ENCODE measurements around the gene FGF1.

The FGF1 gene

DNA sequence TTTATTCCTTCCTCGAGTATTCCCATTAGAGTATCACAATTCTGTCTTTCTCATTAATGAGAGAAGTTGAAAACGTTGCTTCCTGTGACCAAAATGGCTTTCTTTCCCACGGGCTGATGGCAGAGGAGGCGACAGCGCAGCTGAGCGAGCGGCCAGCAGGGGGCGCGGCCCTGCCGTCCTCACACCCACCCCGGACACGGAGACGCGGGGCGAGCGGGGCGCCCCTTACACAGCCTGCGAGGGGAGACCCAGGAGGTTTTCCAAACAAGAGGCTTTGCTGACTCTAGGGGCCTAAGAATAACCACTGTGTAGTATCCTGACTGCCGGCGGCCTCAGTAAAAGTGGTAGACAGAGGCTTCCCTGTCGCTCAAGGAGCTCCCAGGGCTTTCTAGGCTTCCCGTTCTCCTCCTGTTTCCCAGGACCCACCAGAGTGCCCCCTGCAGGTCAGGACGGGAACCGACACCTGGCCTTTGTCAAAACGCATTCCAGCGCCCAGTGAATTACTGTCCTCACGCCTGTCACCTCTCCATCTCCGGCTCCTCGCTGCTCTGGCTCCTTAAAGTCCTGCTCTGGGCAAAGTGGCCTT, 27.3 kb upstream of the FGF1 start:
- H3K4me3 ChIP-seq (ENCODE audit: low read depth, low read length), result peak overlapping the region; percentile 51
- DNase-seq (ENCODE audit: low read depth), result peak; percentile 74
- TF ChIP-seq, protein P1, sequence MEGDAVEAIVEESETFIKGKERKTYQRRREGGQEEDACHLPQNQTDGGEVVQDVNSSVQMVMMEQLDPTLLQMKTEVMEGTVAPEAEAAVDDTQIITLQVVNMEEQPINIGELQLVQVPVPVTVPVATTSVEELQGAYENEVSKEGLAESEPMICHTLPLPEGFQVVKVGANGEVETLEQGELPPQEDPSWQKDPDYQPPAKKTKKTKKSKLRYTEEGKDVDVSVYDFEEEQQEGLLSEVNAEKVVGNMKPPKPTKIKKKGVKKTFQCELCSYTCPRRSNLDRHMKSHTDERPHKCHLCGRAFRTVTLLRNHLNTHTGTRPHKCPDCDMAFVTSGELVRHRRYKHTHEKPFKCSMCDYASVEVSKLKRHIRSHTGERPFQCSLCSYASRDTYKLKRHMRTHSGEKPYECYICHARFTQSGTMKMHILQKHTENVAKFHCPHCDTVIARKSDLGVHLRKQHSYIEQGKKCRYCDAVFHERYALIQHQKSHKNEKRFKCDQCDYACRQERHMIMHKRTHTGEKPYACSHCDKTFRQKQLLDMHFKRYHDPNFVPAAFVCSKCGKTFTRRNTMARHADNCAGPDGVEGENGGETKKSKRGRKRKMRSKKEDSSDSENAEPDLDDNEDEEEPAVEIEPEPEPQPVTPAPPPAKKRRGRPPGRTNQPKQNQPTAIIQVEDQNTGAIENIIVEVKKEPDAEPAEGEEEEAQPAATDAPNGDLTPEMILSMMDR (IDR thresholded peaks at IDR 0.05; ENCODE audit: control insufficient read depth, extremely low read depth, insufficient read depth), result peak; percentile 97

DNA sequence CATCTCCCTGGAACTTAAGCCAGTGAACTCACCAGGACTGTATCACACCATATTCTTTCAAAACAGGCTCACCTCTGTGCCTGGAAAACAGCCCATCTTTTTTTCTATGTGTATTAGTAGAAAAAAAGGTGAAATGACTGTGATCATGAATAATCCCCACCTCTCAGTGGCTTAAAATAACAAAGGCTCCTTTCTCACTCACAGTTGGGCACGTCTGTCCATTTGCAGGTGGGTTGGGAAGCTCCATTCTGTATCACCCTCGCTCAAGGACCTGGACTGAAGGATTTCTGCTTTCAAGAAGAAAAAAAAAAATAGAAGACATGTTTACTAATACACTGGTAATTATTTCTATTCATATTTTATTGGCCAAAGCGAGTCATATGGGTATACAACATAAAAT, 17.3 kb upstream of the FGF1 start:
- H3K4me3 ChIP-seq (ENCODE audit: low read depth, low read length), result no peak overlapping the region
- TF ChIP-seq, protein P1 (IDR thresholded peaks at IDR 0.05; ENCODE audit: control insufficient read depth, extremely low read depth, insufficient read depth), result no peak
- DNase-seq (ENCODE audit: low read depth), result no peak

DNA sequence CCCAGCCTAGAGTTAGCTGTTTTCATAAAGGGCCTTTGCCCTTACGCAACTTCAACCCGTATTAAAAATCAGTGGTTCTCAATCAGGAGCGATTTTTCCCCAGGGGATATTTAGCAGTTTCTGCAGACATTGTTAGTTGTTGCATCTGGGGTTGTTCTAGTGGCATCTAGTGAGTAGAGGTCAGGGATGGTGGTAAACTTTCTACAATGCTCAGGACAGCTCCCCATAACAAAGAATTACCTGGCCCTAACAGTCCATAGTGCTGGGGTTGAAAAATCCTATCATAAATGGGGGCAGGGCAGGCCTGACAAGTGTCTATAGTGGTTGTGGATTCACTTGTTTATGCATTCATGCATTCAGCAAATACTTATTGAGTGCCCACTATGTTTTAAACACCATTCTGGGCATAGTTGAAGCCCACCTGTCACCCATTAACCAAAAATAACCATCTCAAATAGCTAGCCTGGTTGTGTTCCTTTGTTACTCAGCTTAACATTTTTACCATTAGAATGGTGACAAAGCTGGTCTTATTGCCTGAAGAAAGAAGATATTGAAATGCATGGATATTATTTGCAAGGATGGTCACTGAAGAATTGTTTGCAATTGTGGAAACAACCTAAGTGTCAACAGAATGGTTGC, 15.9 kb upstream of the FGF1 start:
- no peak overlapping the region for H3K4me3 ChIP-seq (ENCODE audit: low read depth, low read length)
- no peak for DNase-seq (ENCODE audit: low read depth)
- TF ChIP-seq, protein P1 (IDR thresholded peaks at IDR 0.05; ENCODE audit: control insufficient read depth, extremely low read depth, insufficient read depth), result no peak

DNA sequence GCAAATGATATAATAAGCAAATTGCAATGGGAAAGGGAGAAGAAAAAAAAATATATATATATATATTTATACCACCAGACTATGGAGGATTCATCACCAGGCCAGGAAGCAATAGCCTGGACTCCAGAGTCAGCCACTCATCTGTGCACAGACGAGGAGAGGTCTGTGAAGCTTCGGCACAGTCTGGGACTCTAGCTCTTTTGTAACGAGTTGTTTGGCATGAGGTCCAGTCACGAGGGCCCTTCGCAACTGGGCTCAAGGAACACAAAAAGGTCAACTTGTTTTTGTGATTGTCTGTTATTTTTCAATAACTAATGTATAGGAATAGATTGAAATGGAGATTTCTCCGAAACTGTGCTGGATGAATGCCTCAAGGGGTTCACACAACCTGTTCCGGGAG, 14.7 kb upstream of the FGF1 start:
- TF ChIP-seq, protein P1 (IDR thresholded peaks at IDR 0.05; ENCODE audit: control insufficient read depth, extremely low read depth, insufficient read depth), result no peak
- no peak for DNase-seq (ENCODE audit: low read depth)
- H3K4me3 ChIP-seq (ENCODE audit: low read depth, low read length), result no peak overlapping the region

- TF ChIP-seq, protein P1 (IDR thresholded peaks at IDR 0.05; ENCODE audit: control insufficient read depth, extremely low read depth, insufficient read depth), result peak; percentile 96
- no peak overlapping the region for H3K4me3 ChIP-seq (ENCODE audit: low read depth, low read length)
- DNase-seq (ENCODE audit: low read depth), result no peak
Observed at GRCh38 chr5:142699184-142699720, 13.4 kb upstream of the FGF1 start.

- DNase-seq (ENCODE audit: low read depth), result no peak
- TF ChIP-seq, protein P1 (IDR thresholded peaks at IDR 0.05; ENCODE audit: control insufficient read depth, extremely low read depth, insufficient read depth), result no peak
- no peak overlapping the region for H3K4me3 ChIP-seq (ENCODE audit: low read depth, low read length)
Observed at GRCh38 chr5:142698447-142699183, 12.7 kb upstream of the FGF1 start.
